Keratinocyte (primary cell): ENCODE results near the gene ENPP3. TPM values are rescaled to one million over a fixed set of nuclear protein-coding genes. Genes with fewer than 3 reads are reported as not detected.
A peak's percentile ranks its signal among the peaks of the same experiment; 100 is the strongest.

Experiments
- DNase-seq: peaks from one replicate; pipeline ENCODE4 v3.0.0-alpha.2; 2011; ENCODE audit warnings: low read depth, missing footprints, low spot score
- FAIRE-seq: peaks from 2 replicates; lab custom pipeline; 2011; peaks lifted over from hg19 to GRCh38; lab: Jason Lieb, UNC
- H2AFZ ChIP-seq: 2 replicates; pipeline ENCODE4 v1.6.0; 2012; ENCODE audit warnings: low read length, control low read depth, inconsistent platforms; ENCODE audit not compliant: control insufficient read depth
- H3K27ac ChIP-seq: 2 replicates; pipeline ENCODE4 v1.5.1; 2011; ENCODE audit warnings: low read length; ENCODE audit not compliant: control insufficient read depth, insufficient read depth
- H3K27me3 ChIP-seq: 3 replicates; pipeline ENCODE4 v1.6.0; 2011; ENCODE audit warnings: low read length; ENCODE audit not compliant: control insufficient read depth, insufficient read depth; ENCODE audit errors: extremely low read depth
- H3K36me3 ChIP-seq, 2 experiments: 2 replicates in 1 of 2; 3 replicates in 1 of 2; pipeline ENCODE4 v1.5.1; 2011; ENCODE audit warnings: low read length in 2 of 2, mild to moderate bottlenecking in 1 of 2; ENCODE audit not compliant: control insufficient read depth in 2 of 2, insufficient read depth in 2 of 2; ENCODE audit errors: extremely low read depth in 1 of 2
- H3K4me1 ChIP-seq: 3 replicates; pipeline ENCODE4 v1.5.1; 2011; ENCODE audit warnings: low read length; ENCODE audit not compliant: control insufficient read depth, insufficient read depth; ENCODE audit errors: extremely low read depth
- H3K4me2 ChIP-seq: 3 replicates; pipeline ENCODE4 v1.6.0; 2011; ENCODE audit warnings: low read depth, low read length; ENCODE audit not compliant: control insufficient read depth, insufficient read depth; ENCODE audit errors: extremely low read depth
- H3K4me3 ChIP-seq, 3 experiments: fragments of 200-600 bp in 1 of 3; sonication (generic) in 1 of 3; 2 replicates in 2 of 3; 3 replicates in 1 of 3; pipeline ENCODE4 v1.5.1; 2011 to 2016; ENCODE audit warnings: low read length in 3 of 3, mild to moderate bottlenecking in 3 of 3, control low read depth in 2 of 3, inconsistent platforms in 1 of 3, low read depth in 1 of 3, mixed read lengths in 1 of 3, mixed run types in 1 of 3, moderate library complexity in 1 of 3; ENCODE audit not compliant: control insufficient read depth in 2 of 3, insufficient read depth in 2 of 3; ENCODE audit errors: extremely low read depth in 1 of 3
- H3K79me2 ChIP-seq: 2 replicates; pipeline ENCODE4 v1.6.0; 2012; ENCODE audit warnings: low read length; ENCODE audit not compliant: control insufficient read depth, insufficient read depth
- H3K9ac ChIP-seq: 3 replicates; pipeline ENCODE4 v1.6.0; 2011; ENCODE audit warnings: low read length; ENCODE audit not compliant: control insufficient read depth, insufficient read depth; ENCODE audit errors: extremely low read depth
- H3K9me1 ChIP-seq: 3 replicates; pipeline ENCODE4 v1.6.0; 2011; ENCODE audit warnings: low read length; ENCODE audit not compliant: control insufficient read depth, insufficient read depth; ENCODE audit errors: extremely low read depth
- H3K9me3 ChIP-seq: 2 replicates; pipeline ENCODE4 v1.5.1; 2012; ENCODE audit warnings: low read depth, low read length; ENCODE audit not compliant: control insufficient read depth
- H4K20me1 ChIP-seq: 3 replicates; pipeline ENCODE4 v1.6.0; 2011; ENCODE audit warnings: low read length; ENCODE audit not compliant: control insufficient read depth, insufficient read depth; ENCODE audit errors: extremely low read depth
- CTCF ChIP-seq, 3 experiments: IDR thresholded peaks in 1 of 3; conservative IDR thresholded peaks in 1 of 3; optimal IDR thresholded peaks in 1 of 3; 2 replicates in 2 of 3; 3 replicates in 1 of 3; pipeline versions ENCODE3 to v1.5.1; 2011; ENCODE audit warnings: low read length in 3 of 3, mild to moderate bottlenecking in 3 of 3, moderate library complexity in 2 of 3, control low read depth in 1 of 3, inconsistent platforms in 1 of 3; ENCODE audit not compliant: insufficient read depth in 2 of 3; ENCODE audit errors: extremely low read depth in 1 of 3
- EZH2 ChIP-seq: IDR thresholded peaks from one replicate; pipeline ENCODE4 v1.6.1; 2012; ENCODE audit warnings: inconsistent platforms, mild to moderate bottlenecking, low read length, moderate library complexity
- dilution Hi-C: fragments of 300-500 bp; cut with MboI; formaldehyde crosslinking; loops from one replicate; pipeline ENCODE4 v1.7.0; 2020; ENCODE audit warnings: low sequenced_read_pairs; ENCODE audit not compliant: extremely low pct_ligation_motif_present
- polyA plus RNA-seq, 5 experiments: library from polyadenylated mRNA; depleted of rRNA in 3 of 5; stranded (reverse) in 3 of 5; stranded (forward) in 1 of 5; unstranded in 1 of 5; fragments of >200 nt; gene quantifications; 1 replicate in 1 of 5; 2 replicates in 3 of 5; 3 replicates in 1 of 5; pipeline versions ENCODE4 v1.2.1 to v1.2.3, GENCODE V29; 2011 to 2012; ENCODE audit warnings: missing spikeins in 2 of 5, low read depth in 1 of 5, low replicate concordance in 1 of 5

The ENPP3 gene
- polyA plus RNA-seq, 1 donor (not counting 4 experiments of a cell fraction or from before 2014, with no cell fraction given) = not detected

DNA sequence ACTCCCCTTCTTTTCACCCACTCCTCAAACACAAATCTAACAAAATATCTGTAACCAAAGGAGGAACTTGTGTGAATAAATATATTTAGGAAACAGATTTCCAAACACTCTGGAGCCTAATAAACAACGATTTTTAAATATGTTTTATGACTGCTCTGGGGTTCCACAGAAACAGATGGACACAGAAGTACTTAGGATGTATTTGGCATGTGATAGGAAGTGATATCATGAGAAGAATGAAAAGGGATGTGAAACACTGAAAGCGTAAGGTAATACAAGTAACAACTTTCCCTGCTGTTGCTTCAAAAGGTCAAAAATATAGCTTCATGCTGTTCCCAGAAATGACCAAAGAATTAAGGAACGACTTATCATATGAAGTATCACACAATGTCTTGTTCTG lies 144.6 kb downstream of the ENPP3 start:
- Histone ChIP-seq H3K4me3 (no peak overlapping the region), H2AFZ (no peak overlapping the region), H3K9me1 (no peaks in the 10 kb centered on the region), H3K9me3 (no peaks in the 10 kb centered on the region), H3K36me3 (no peaks in the 10 kb centered on the region), H3K4me2 (no peak overlapping the region), H3K4me1 (no peaks in the 10 kb centered on the region), H3K79me2 (no peaks in the 10 kb centered on the region), H4K20me1 (no peaks in the 10 kb centered on the region), H3K27ac (no peak overlapping the region), H3K27me3 (no peaks in the 10 kb centered on the region), H3K9ac (no peak overlapping the region)
- no peak for DNase-seq
- TF ChIP-seq CTCF (optimal IDR thresholded peaks at IDR 0.05 in 1 of 3, IDR thresholded peaks at IDR 0.05 in 1 of 3, conservative IDR thresholded peaks at IDR 0.05 in 1 of 3; ENCODE audit: extremely low read depth in 1 of 3, insufficient read depth in 2 of 3, low read length in 3 of 3) = no peak
- no peak for TF ChIP-seq EZH2
- FAIRE-seq = no peak
- dilution Hi-C loops = no loop called here

DNA sequence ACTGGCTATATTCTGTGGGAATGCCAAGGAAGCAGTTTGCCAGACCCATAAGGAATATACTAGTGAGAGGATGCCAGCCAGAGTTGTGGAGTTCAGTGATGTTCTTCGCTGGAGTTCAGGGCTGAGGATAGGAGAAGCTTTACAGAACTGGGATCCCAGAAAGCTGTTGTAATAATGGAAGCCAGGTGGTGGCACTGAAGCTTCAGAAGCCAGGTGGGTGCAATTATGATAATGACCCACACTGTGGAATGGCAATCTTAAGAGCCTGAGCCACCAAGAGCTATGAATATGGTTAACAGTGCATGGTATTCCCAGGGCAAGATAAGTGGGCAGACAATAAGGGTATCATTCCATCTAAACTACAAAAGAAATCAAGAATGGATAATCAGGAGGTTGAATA lies 145.7 kb downstream of the ENPP3 start:
- H3K36me3 ChIP-seq = no peaks in the 10 kb centered on the region
- H3K79me2 ChIP-seq = no peaks in the 10 kb centered on the region
- H3K4me2 ChIP-seq = no peak overlapping the region
- no peak overlapping the region for H3K27ac ChIP-seq
- H2AFZ ChIP-seq = no peak overlapping the region
- dilution Hi-C loops = no loop called here
- no peak for FAIRE-seq
- no peaks in the 10 kb centered on the region for H3K9me3 ChIP-seq
- no peaks in the 10 kb centered on the region for H3K27me3 ChIP-seq
- H3K4me3 ChIP-seq = no peak overlapping the region
- no peaks in the 10 kb centered on the region for H3K9me1 ChIP-seq
- DNase-seq = no peak
- no peaks in the 10 kb centered on the region for H3K4me1 ChIP-seq
- no peak overlapping the region for H3K9ac ChIP-seq
- no peak for TF ChIP-seq EZH2
- peak; percentile 18 to 44 (median 33) for TF ChIP-seq CTCF (optimal IDR thresholded peaks at IDR 0.05 in 1 of 3, IDR thresholded peaks at IDR 0.05 in 1 of 3, conservative IDR thresholded peaks at IDR 0.05 in 1 of 3; ENCODE audit: extremely low read depth in 1 of 3, insufficient read depth in 2 of 3, low read length in 3 of 3)
- no peaks in the 10 kb centered on the region for H4K20me1 ChIP-seq
